Measurements from ENCODE around the gene GRID1.

Gene GRID1

DNA sequence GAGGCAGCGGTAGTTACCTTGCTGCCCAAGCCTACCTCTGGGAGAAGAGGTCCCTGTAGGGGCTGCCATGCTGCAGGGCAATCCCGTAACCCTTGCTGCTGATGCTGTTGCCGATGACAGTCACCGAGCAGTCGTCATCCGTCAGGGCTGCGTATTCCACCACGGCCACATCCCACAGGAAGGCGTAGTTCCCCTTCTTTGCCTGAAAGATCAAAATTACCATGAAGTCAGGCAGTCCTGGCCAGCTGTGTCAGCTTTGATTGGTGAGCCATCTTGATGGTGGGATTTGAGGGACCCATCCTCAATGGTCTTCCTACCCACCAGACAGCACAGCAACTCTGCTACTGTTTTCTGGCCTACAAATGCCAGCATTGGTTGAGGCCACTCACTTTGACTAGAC, 746.8 kb downstream of the GRID1 start:
- no peak for DNase-seq

DNA sequence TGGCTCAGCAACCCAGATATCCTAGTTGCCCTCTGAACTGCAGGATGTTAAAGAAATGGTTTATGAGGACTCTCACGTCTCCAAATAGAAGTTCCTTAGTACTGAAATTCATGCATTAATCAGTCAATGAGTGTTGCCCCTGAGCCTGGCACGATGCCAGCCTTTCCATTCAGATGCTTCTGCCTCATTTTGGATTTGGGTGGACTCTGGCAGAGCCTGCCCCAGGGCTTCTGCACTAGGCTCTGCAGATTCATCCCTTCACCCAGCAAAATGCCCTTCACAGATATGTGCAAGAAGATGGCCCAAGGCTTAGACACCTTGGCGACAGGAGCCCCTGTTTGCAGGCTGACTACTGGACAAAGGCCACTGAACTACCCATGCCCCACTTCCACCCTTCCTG, 747.8 kb downstream of the GRID1 start:
- DNase-seq = no peak

DNA sequence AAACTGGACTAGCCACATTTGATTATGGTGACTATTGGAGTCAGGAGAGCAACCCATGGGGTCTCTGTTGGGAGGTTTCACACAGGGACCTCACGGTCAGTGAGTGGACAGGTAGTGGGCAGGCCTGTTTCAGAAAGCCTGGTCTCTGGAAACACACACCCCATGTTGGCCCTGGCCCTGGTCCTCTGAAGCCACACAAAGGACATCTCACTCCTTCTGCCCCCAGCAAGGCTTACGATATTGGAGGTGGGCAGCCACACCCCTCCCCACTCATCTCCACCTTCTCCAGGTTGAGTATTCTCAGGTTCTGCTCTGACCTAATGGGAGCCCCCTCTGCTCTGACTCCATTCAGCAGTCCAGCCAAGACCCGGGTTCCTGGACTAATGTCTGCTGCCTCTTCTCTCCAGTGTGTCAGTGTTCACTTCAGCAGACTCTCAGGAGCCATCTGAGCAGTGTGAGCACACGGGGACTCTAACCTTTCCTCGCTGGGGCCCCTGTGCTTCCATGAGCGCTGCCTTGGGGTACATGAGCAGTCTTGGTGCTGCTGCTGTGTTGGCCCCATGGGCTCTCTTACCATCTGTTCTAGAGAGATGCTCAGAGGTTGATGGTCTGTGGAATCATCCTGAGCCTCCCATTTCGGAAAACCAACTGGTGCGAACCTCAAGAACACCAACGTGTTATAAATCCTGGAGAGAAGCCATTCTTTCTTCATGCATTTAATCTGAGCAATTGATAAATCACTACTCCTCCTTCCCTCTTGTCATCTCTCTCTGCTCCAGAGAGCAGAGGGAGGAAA, 748.6 kb downstream of the GRID1 start:
- DNase-seq = no peak

DNA sequence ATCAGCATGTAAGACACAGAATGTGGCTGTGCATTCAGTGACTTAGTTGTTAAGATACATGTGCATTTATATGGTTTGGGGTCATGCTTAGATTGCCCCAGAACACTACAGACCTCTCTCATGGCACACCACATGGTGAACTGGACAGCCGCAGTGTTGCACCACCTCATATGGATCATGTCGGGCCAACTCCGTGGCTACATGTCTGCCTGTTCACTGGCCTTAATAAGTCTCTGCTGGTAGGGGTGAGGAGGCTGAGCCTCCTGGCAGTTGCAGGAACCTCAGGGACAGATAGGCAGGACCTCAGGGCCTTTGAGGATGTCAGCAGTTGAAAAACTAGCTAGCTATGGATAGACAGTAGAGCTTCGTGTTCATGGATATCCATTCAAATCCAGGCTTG, 751.0 kb downstream of the GRID1 start:
- DNase-seq = no peak

DNA sequence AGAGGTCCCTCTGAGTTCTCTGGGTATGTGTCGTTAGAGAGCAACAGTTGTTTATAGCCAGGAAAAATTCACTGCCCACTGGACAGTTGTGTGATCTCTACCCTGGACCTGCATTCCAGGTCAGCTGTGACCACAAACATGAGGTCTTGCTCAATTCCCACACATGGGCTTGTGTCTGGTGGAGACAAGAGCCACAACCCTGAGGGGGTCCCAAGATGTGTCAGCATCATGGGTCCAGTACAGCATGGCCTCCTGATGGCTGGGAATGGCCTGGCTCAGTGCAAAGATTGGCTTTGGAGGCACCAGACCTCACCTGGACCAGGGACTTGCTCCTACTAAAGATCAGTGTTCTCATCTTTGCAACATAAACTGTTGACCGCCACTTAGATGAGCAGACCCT, 751.6 kb downstream of the GRID1 start:
- DNase-seq = no peak

DNA sequence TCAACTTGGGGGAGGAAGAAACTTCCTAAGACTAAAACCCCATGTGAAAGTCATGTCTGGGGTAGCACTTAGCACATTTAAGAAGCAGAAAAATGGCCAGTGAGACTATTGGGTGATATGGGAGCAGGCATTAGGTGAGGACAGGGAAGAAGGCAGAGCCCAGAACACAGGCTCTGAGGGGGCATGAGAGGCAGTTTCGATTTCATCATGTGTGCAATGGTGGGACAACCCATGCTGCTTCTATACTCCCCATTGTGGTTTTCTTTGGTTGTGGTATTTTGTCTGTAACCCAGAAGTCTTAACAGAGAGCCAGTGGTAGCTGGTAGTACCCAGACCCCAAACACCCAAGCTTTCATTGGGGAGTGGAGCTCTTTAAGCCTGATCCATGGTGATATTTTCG, 752.0 kb downstream of the GRID1 start:
- DNase-seq = no peak

DNA sequence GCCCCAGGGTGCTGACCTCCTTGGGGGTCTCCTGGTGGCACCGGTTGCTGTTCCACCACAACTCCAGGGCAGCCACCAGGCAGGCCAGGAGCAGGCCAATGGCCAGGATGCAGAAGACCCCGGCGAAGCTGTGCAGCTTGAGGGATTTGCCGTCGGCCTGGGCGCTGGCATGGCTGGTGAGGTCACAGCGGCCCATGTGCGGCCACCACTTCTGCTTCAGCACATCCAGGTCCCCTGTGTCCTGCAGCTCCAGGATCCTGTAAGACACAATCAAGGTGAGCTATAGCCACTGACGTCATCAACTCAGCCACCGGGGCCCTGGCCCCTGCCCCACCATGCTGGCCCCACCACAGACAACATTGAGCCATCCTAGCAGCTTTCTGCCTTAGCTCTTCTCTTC, 753.2 kb downstream of the GRID1 start:
- no peak for DNase-seq

DNA sequence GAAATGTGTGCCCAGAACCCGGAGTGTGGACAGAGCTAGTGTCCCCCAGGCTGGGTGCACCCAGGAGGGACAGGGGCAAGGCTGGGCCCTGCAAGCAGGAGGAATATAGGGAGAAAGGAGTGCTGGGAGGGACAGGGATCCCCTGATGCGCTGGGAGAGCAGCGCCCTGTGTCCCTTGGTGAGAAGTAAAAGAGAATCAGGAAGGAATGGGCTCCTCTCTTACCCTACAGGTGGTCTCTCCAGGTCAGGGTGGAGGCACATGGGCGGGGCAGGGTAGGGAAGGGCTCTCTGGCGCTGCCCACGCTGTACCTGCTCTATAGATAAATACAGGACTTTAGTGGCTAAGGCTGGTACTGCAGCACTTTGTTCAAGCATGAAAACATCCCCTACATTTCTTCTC, 753.8 kb downstream of the GRID1 start:
- DNase-seq = no peak

DNA sequence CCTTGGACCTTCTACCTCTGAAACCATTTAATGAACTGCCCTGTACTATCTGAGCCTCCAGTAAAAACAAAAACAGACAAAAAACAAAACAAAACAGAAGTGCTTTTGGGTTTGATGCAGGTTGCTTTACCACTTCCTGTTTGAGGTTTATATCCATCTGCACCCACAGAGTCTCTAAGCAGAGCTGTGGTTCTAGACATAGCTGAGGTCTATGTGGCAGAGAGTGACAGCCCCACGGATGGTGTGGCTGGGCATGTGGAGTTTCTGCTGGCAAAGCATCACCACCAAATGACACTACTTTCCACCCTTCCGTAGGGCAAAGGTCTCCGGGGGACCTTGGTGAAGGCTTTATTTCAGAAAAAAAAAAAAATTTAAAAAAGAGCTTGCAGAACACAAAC, 754.2 kb downstream of the GRID1 start:
- no peak for DNase-seq

DNA sequence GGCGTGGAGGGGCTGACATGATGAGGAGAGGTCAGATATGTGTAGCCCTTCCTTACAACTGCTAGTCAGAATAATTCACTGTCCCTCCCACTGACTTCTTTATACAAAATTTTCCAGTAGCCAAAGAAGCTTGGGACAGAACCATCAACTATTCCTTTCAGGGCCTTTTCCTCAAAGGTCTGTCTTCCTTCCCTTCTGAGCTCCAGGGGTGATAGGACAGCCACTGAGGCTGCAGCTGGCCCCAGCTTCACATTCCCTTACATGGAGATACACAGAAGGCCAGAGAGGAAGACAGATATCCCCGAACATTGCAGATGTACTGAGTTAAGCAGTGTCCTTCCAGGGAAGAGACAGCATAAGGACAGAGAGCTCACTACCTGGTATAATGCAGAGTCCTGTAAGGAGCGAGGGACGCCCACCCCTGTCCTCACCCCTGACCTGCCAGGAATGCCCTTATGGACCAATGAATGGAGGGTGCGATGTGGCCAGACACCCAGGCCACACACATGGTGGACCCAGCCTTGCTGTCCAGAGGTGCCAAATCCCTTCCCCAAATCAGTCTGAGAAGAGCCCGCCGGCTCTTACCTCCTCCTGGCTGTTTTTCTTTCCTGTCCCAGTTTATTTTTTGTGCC, 754.7 kb downstream of the GRID1 start:
- DNase-seq = no peak

DNA sequence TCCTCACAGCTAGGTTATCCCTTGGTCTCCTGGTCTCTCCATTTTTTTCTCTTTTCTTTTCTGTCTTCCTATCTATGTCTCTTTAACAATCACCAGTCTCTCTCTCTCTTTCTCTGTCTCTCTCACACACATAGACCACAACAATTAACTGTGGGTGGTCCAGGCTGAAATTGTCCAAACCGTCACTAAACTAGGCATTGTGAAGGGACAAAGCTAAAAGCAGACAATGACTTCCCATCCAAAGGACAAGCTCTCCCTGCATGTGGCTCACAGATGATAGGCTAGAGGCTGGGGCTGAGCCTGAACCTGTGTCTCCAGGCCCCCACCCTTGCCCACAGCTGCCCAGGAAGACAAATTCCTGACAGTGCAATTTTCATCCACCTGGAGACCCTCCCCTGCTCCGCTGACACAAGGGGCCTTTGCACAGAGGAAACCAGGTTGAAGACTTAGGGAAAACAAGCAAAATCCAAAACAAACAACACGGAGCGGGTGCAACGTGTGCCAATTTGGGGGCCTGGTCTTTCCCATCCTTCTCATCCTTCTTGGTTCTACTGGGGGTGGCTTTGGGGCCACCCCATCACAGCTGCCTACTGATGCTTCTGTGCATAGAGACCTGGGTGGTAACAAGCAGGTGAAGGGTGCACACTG, 755.4 kb downstream of the GRID1 start:
- no peak for DNase-seq

DNA sequence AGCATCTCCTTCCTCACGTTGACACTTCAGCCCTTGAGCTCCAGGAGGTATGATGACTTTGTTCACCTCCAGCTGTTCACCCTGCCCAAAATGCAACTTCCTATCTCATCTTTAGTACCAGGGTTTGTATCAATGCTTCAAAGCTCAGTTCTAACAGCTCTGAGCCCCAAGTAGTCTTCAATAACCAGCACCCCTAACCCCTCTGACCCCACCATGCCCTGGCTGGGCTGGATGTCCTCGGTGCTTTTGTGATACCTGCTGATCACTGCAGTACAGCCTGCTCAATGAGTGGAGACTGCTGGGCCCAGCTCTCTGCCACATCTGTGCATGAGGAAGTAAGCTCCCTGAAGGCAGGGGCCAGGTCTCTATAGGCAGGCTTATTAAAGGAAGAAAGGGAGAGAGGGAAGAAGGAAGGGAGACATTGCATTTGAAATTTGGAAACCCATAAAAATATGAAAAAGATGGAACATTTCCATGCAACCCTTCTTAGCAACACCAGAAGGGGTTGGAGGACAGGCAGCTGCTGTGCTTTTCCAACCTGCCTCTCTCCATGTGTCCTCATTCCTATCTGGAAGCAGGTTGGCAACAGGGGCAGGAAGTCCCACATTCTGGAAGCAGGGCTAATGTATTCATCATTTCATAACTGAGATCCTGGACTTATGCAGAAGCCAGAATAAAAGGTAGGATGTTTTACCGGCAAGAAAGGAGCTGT, 756.1 kb downstream of the GRID1 start:
- no peak for DNase-seq

DNA sequence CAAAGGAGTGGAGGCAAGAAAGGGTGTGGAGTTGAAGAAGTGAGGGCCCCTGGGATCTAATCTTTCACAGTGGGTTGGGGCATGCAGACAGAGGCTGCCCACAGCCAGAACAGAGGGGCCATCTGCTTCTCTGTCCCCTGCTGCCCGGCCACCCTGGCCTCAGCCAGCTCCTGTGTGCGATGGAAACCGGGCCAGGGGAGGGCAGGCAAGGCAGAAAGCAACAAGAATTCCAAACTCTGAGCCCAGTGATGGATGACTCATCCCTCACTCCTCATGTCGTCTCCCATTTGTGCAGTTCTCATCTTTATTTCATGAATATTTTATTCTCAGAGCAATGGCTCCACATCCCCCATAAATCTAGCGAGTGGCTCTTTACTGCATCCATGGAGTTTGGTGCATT, 757.1 kb downstream of the GRID1 start:
- DNase-seq = no peak

DNA sequence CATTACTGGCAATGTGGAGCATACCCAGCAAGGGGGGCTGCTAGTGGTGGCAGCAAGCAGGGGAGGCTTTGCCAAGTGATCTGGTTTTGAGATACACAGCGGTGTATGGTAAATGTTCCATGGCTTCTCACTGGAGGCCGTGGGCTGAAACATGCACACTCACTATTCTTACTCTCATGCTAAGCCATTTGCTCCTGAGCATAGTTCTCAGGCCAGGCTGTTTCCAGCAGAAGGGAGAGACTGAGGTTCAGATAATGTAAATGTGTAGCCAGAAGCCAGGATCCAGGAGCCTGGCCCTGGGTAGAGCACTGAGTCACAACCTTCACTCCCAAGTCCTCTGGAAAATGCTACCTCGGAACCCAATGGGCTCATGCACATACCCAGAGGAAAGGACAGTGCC, 757.9 kb downstream of the GRID1 start:
- DNase-seq = no peak

DNA sequence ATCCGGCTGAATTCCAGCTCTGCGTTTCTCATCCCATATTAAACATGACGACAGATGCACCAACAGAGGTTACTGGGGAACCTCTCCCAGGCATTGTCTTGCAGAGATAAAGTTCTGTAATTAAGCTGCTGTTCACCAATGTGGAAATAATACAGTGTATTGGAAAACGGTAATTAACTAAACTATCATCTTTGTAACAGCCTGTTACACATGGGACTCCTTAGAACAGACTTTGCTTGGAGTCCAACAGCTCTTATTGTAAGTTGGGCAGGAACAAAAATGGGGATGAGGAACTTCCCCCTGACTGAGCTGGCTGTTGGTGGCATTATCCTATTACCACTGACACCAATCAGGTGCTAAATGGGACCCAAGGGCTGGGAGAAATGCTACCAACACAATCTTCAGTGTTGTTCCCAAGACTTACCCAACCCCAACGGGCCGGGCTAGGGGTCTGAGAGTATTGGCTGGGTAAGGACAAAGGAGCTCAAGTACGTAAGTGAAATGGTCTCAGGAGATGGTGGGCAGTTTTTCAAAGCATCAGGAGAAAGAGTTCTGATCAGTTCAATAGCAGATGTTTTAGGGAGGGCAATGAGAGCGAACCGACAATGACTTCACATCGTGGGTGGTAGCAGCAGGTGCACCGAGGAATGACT, 759.4 kb downstream of the GRID1 start:
- DNase-seq = no peak

DNA sequence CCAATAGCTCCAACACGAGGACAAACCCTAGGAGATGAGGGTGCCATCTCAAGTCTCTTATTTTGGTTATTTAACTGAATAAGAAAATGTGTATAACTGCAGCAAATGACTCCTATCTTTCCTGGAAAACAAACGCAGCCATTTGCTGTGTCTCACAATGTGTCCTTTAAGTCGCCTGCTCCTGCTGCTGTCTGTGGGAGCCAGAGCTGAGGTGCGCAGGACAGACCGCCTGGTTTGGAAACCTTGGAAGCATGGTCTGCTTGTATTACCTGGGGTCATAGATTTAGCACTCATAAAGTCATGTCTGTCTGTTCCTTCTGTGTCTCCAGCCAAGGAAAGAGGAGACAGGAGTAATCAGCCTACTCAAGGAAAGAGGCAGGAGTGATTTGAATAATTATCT, 760.2 kb downstream of the GRID1 start:
- no peak for DNase-seq

DNA sequence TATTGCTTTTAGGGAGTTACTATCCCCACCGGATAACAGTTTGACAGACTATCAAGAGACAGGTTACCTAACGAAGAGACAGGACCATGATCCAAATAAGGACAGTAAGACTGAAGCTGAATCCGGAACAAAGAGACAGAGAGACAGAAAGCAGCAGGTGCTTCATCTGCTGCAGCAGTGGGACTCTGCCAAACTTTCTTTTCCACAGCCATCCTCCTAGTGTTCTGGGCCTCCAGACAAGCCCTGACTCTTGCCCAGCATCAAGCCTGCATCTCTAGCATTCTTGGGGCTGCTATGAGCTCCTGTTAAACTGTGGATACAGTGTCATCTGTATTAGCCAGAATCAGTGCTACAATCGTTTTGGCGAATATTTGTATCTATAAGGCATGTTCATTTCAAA, 761.7 kb downstream of the GRID1 start:
- DNase-seq = no peak

DNA sequence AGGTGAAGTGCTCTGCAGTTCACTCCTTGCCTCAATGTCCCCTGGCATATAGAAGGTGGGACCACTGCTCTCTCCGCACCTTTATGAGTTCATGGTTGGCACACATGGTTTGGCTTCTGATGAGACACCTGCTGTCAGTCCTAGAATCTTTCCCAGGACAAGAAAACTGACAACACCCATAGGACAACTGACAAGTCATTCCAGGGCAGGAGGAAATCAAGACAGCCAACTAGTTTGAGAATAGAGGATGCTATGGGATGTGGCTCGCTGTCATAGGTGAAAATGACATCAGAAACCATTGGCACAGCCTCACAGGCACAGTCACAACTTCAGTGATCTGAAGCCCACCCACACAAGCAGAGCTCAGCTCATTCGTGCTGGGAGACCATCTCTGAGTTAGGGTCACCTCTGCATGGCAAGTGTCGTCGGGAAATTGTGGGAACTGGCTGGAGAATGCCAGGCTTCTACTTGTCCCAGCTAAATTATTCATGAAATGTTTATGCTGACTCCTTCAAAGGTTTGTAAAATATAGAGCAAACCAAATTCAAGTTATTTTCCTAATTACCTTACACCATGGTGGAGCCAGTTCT, 762.4 kb downstream of the GRID1 start:
- DNase-seq = no peak

DNA sequence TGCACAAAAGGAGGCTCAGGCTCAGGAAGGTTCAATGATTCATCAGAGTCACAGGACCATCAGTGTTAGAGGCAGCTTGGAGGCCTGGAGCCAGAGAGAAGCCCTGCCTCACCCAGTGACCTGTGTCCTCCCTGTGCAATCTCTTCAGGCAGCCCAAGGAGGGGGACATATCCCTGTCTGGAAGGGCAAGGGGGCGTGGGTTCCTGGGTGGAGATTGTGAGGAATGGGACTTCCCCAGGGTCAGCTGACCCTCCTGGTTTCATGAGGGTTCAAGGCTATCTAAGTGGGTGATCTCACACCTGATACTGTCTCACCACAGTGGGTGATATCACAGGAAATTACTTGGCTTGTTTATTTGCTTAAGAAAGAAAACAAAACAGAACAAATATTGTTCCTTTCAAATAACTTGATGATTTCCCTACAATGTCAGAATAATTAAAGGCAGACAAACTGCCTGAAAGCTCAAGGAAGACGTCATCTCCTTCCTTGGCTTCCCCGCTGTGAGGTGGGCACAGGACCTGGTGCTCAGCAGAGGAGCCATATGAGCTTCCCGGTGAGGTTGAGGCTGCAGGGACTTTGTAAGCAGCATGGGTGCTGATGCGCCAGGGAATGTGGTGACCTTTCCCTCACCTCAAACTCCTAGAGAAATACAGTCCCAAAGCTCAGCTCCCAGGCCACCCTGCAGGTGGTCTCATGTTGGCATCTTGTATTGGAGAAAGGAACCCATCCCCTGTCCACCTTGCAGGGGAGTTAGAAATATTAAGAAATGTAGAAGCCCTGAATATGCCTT, 763.2 kb downstream of the GRID1 start:
- no peak for DNase-seq

DNA sequence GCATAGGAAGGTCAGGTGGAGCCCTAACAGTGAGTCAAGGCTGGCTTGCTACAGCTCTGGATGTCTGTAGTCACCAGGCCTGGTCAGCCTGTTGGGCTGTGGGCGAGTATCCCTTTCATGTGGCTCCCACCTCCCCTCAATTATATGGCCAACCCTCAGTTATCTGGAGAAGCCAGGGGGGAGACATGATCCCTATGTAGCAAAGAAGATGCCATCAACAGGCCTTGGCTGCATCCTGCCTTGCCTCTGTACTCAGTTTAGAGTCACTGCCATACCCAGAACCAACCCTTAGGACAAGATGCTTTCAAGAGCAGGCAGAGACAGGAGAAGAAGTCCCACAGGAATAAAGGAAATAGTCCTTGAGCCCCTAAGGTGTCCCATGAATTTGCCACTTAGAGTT, 763.9 kb downstream of the GRID1 start:
- DNase-seq = no peak

DNA sequence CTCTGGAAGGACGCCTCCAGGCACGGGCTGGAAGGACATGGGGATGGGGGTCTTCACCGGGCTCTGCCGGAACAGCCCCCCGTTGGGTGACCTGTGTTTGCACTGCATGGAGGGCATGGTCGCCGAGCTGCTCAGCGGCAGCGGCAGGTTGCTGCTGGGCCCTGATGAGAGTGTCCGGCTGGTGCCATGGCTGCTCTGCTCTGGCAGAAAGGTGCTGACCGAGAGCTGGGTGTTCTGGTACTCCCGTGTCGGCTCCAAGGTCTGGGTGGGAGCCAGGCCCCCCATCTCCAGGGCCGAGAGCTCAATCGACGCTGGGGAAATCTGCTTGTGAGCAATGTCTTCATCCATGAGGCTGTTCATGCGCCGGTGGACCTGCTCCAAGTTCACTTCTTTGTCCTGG, 764.3 kb downstream of the GRID1 start:
- DNase-seq = no peak

DNA sequence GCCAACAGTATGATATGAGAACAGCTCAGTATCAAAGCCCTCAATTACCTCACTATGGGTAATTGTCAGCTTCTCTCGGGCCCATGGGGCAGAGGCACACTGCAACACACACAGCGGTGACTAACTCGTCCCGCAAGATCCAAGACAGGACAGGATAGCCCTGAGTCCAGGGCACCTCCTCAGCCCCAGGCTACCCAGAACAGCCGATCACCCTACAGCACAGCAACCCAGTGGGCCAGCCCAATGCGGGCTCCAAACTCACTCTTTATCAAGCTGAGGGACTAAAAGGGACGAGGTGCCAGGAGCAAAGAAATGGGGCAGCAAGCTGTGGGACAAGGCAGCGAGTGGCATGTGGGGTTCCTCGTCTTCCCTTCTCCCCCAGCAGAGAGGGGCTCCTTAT, 765.1 kb downstream of the GRID1 start:
- DNase-seq = no peak

Data from EL (cell line).